ENCODE data around the gene AKAP8. TPM values are rescaled to one million over a fixed set of nuclear protein-coding genes. Genes with fewer than 3 reads are reported as not detected.

The AKAP8 gene
- 43.6 TPM for polyA plus RNA-seq (2012; ENCODE audit: insufficient read depth, insufficient read length, low read depth)

GRCh38 chr19:15379083-15379998 is at the start of gene AKAP8:
Gene AKAP8 (minus strand): TSS chr19:15379787. CDS start chr19:15379731, 56 bp downstream.
- peak; percentile 98 for DNase-seq
- Histone ChIP-seq H3K27me3 (no peaks in the 10 kb centered on the region), H3K36me3 (no peaks in the 10 kb centered on the region; the same call in none of the 2 replicates), H3K4me3 (ENCODE audit: low read depth, low read length) (peak within 1 kb of the TSS; percentile 83), H3K4me1 (no peaks in the 10 kb centered on the region), H3K9me3 (no peaks in the 10 kb centered on the region)
- no peak for TF ChIP-seq CTCF (IDR thresholded peaks at IDR 0.05; ENCODE audit: low read depth, low read length)

- peaks cover 4% of the 10 kb centered on the region for H3K4me1 ChIP-seq
- H3K36me3 ChIP-seq, result peaks cover 80% of the 10 kb centered on the region
- DNase-seq, result no peak
Observed at GRCh38 chr19:15427991-15428471, 48.4 kb upstream of the AKAP8 start.

GRCh38 chr19:15427350-15427700 is 47.7 kb upstream of the AKAP8 start:
- no peaks in the 10 kb centered on the region for H3K27me3 ChIP-seq
- H3K4me3 ChIP-seq (ENCODE audit: low read depth, low read length), result no peak overlapping the region
- TF ChIP-seq CTCF (IDR thresholded peaks at IDR 0.05; ENCODE audit: low read depth, low read length), result no peak
- H3K4me1 ChIP-seq, result peaks cover 6% of the 10 kb centered on the region
- DNase-seq, result no peak
- H3K36me3 ChIP-seq, result peaks cover 84% of the 10 kb centered on the region
- no peaks in the 10 kb centered on the region; the same call in 1 of the 2 replicates for H3K9me3 ChIP-seq

More at GRCh38 chr19:15427991-15428471, 48.4 kb upstream of the AKAP8 start:
- no peak overlapping the region for H3K4me3 ChIP-seq (ENCODE audit: low read depth, low read length)
- no peaks in the 10 kb centered on the region; the same call in 1 of the 2 replicates for H3K9me3 ChIP-seq
- TF ChIP-seq CTCF (IDR thresholded peaks at IDR 0.05; ENCODE audit: low read depth, low read length), result no peak
- H3K27me3 ChIP-seq, result no peaks in the 10 kb centered on the region

- Histone ChIP-seq H3K27me3 (no peaks in the 10 kb centered on the region), H3K4me1 (peaks cover 11% of the 10 kb centered on the region), H3K4me3 (ENCODE audit: low read depth, low read length) (no peak overlapping the region), H3K36me3 (peaks cover 85% of the 10 kb centered on the region), H3K9me3 (no peaks in the 10 kb centered on the region; the same call in 1 of the 2 replicates)
- no peak for DNase-seq
- no peak for TF ChIP-seq CTCF (IDR thresholded peaks at IDR 0.05; ENCODE audit: low read depth, low read length)
Observed at GRCh38 chr19:15426485-15427349, 47.1 kb upstream of the AKAP8 start.

- no peak for DNase-seq
- H3K36me3 ChIP-seq, result peaks cover 80% of the 10 kb centered on the region
- TF ChIP-seq CTCF (IDR thresholded peaks at IDR 0.05; ENCODE audit: low read depth, low read length), result no peak
Observed at GRCh38 chr19:15425321-15425950, 45.8 kb upstream of the AKAP8 start.

More at GRCh38 chr19:15425321-15425950, 45.8 kb upstream of the AKAP8 start:
- Histone ChIP-seq H3K27me3 (no peaks in the 10 kb centered on the region), H3K4me3 (ENCODE audit: low read depth, low read length) (no peak overlapping the region), H3K9me3 (no peaks in the 10 kb centered on the region; the same call in 1 of the 2 replicates), H3K4me1 (peaks cover 14% of the 10 kb centered on the region)

All from BE2C (cell line).